IMR-90 (cell line): ENCODE results near the gene PRRC2B. TPM values are rescaled to one million over a fixed set of nuclear protein-coding genes. Genes with fewer than 3 reads are reported as not detected.

ENCODE experiments used
- ATAC-seq: fragments of 200-7000 bp; cut with Tn5 transposase; 2 replicates; pipeline ENCODE4 v1.9.1; 2020; ENCODE audit warnings: low read depth, mild to moderate bottlenecking, moderate library complexity
- BruUV-seq: library from RNA; stranded (reverse); fragments of 400-500 nt; replicated peaks from 2 replicates; lab custom pipeline; 2021; lab: Mats Ljungman, UMichigan
- CTCF ChIA-PET: fragments of 300-600 bp; formaldehyde crosslinking; extraction: SDS; loops from one replicate; lab custom pipeline; 2021; ENCODE audit warnings: antibody characterized with exemption; lab: Yijun Ruan, JAX
- POLR2A ChIA-PET: fragments of 300-600 bp; sonication (Branson Sonifier 250); formaldehyde crosslinking; loops from one replicate; lab custom pipeline; 2022; ENCODE audit warnings: antibody characterized with exemption; ENCODE audit not compliant: unreplicated experiment; lab: Charles Lee
- DNase-seq: peaks from one replicate; pipeline ENCODE4 v3.0.0; 2013
- H2AFZ ChIP-seq: replicated peaks from 2 replicates; pipeline ENCODE3; 2013; ENCODE audit warnings: low read length, mild to moderate bottlenecking; ENCODE audit not compliant: poor library complexity
- H2AK5ac ChIP-seq: 2 replicates; pipeline ENCODE4 v1.6.1; 2013; ENCODE audit warnings: low read depth, low read length, inconsistent platforms
- H2AK9ac ChIP-seq: replicated peaks from 2 replicates; pipeline ENCODE3; 2013; ENCODE audit warnings: mild to moderate bottlenecking, low read depth, low read length, moderate library complexity; ENCODE audit not compliant: poor library complexity
- H2BK120ac ChIP-seq: 2 replicates; pipeline ENCODE4 v1.6.1; 2013; ENCODE audit warnings: low read depth, low read length, inconsistent platforms
- H2BK15ac ChIP-seq: 3 replicates; pipeline ENCODE4 v1.6.1; 2013; ENCODE audit warnings: low read depth, low read length, inconsistent platforms
- H2BK20ac ChIP-seq: 2 replicates; pipeline ENCODE4 v1.6.1; 2013; ENCODE audit warnings: low read depth, mild to moderate bottlenecking, inconsistent platforms, low read length, moderate library complexity
- H2BK5ac ChIP-seq: 2 replicates; pipeline ENCODE4 v1.6.1; 2013; ENCODE audit warnings: mild to moderate bottlenecking, low read depth, low read length, inconsistent platforms; ENCODE audit not compliant: poor library complexity, severe bottlenecking
- H3K14ac ChIP-seq: replicated peaks from 2 replicates; pipeline ENCODE4 v1.6.1; 2013; ENCODE audit warnings: low read depth, low read length, inconsistent platforms
- H3K18ac ChIP-seq: 2 replicates; pipeline ENCODE4 v1.6.1; 2013; ENCODE audit warnings: low read depth, low read length, control low read depth
- H3K23ac ChIP-seq: 2 replicates; pipeline ENCODE4 v1.6.1; 2013; ENCODE audit warnings: low read depth, low read length, inconsistent platforms
- H3K27ac ChIP-seq: 2 replicates; pipeline ENCODE4 v1.5.1; 2013; ENCODE audit warnings: mild to moderate bottlenecking, control low read depth, low read length; ENCODE audit not compliant: insufficient read depth
- H3K27me3 ChIP-seq: 2 replicates; pipeline ENCODE4 v1.6.1; 2013; ENCODE audit warnings: low read length; ENCODE audit not compliant: control insufficient read depth, insufficient read depth
- H3K36me3 ChIP-seq: 2 replicates; pipeline ENCODE4 v1.6.1; 2013; ENCODE audit warnings: low read length, mixed read lengths; ENCODE audit not compliant: control insufficient read depth, insufficient read depth
- H3K4ac ChIP-seq: 2 replicates; pipeline ENCODE4 v1.6.1; 2013; ENCODE audit warnings: low read depth, low read length, inconsistent platforms
- H3K4me1 ChIP-seq: 2 replicates; pipeline ENCODE4 v1.6.1; 2013; ENCODE audit warnings: low read length, mixed read lengths; ENCODE audit not compliant: control insufficient read depth, insufficient read depth
- H3K4me2 ChIP-seq: 2 replicates; pipeline ENCODE4 v1.6.1; 2013; ENCODE audit warnings: low read depth, mild to moderate bottlenecking, control low read depth, low read length, moderate library complexity
- H3K4me3 ChIP-seq: 2 replicates; pipeline ENCODE4 v1.5.1; 2013; ENCODE audit warnings: low read depth, mild to moderate bottlenecking, control low read depth, low read length, moderate library complexity; ENCODE audit not compliant: insufficient read depth
- H3K56ac ChIP-seq: 2 replicates; pipeline ENCODE4 v1.6.1; 2013; ENCODE audit warnings: low read length, inconsistent platforms; ENCODE audit not compliant: insufficient read depth; ENCODE audit errors: extremely low read depth
- H3K79me1 ChIP-seq, 2 experiments: 2 replicates each; pipeline ENCODE4 v1.6.1; 2013; ENCODE audit warnings: low read length in 2 of 2, inconsistent platforms in 1 of 2, low read depth in 1 of 2
- H3K9ac ChIP-seq: 2 replicates; pipeline ENCODE4 v1.6.1; 2013; ENCODE audit warnings: low read depth, low read length, control low read depth
- H3K9me1 ChIP-seq: 2 replicates; pipeline ENCODE4 v1.6.1; 2013; ENCODE audit warnings: low read length, inconsistent platforms; ENCODE audit not compliant: insufficient read depth
- H3K9me3 ChIP-seq: 2 replicates; pipeline ENCODE4 v1.6.1; 2013; ENCODE audit warnings: low read length; ENCODE audit not compliant: control insufficient read depth, insufficient read depth
- H4K20me1 ChIP-seq: 2 replicates; pipeline ENCODE4 v1.6.1; 2013; ENCODE audit warnings: low read length, inconsistent platforms; ENCODE audit not compliant: insufficient read depth
- H4K5ac ChIP-seq: 2 replicates; pipeline ENCODE4 v1.6.1; 2013; ENCODE audit warnings: mild to moderate bottlenecking, low read depth, low read length, control low read depth
- H4K8ac ChIP-seq, 2 experiments: 2 replicates each; pipeline ENCODE4 v1.6.1; 2013; ENCODE audit warnings: low read depth in 2 of 2, low read length in 2 of 2, control low read depth in 1 of 2, inconsistent platforms in 1 of 2
- H4K91ac ChIP-seq: 2 replicates; pipeline ENCODE4 v1.6.1; 2013; ENCODE audit warnings: low read depth, low read length, inconsistent platforms; ENCODE audit not compliant: insufficient read depth
- BHLHE40 ChIP-seq: fragments of 150-350 bp; IDR thresholded peaks from 2 replicates; pipeline ENCODE4 v1.6.1; 2016; ENCODE audit warnings: mild to moderate bottlenecking, low read depth, low read length
- CEBPB ChIP-seq: IDR thresholded peaks from 2 replicates; pipeline ENCODE4 v1.6.1; 2012; ENCODE audit warnings: low read depth, low read length, improper control_type of control experiment
- NFE2L2 ChIP-seq: fragments of 150-350 bp; IDR thresholded peaks from 2 replicates; pipeline ENCODE4 v1.6.1; 2016; ENCODE audit warnings: low read depth, mild to moderate bottlenecking, low read length
- RCOR1 ChIP-seq: IDR thresholded peaks from 2 replicates; pipeline ENCODE4 v1.6.1; 2012; ENCODE audit warnings: mild to moderate bottlenecking, low read length, improper control_type of control experiment; ENCODE audit not compliant: insufficient replicate concordance
- WGBS, 2 experiments: methylation state at CpG; one replicate each; pipeline versions ENCODE4 v1.1.5 to v1.1.7; 2013; ENCODE audit warnings: missing lambda C conversion rate in 2 of 2; ENCODE audit not compliant: insufficient read length in 1 of 2; ENCODE audit errors: extremely low coverage in 2 of 2; 5-methylcytosine and 5-hydroxymethylcytosine counted together
- dilution Hi-C: fragments of 300-500 bp; cut with HindIII; formaldehyde crosslinking; loops from one replicate; pipeline ENCODE4 v1.14.3; 2018; ENCODE audit warnings: low sequenced_read_pairs; ENCODE audit not compliant: unreplicated experiment
- in situ Hi-C: fragments of 300-500 bp; cut with MboI; formaldehyde crosslinking; loops from 3 replicates; pipeline ENCODE4 v1.14.3; 2019; ENCODE audit warnings: low sequenced_read_pairs, inconsistent platforms, mixed read lengths
- intact Hi-C: fragments of 100-400 bp; cut with micrococcal nuclease; formaldehyde crosslinking; loops from 2 replicates; pipeline ENCODE4 v1.10.0; 2022
- polyA plus RNA-seq, 3 experiments: library from polyadenylated mRNA; depleted of rRNA; stranded (reverse); fragments of >200 nt; gene quantifications; 2 replicates each; pipeline ENCODE4 v1.2.3, GENCODE V29; 2012; ENCODE audit warnings: low replicate concordance in 1 of 3
- total RNA-seq: library from RNA; depleted of rRNA; stranded (reverse); fragments of >200 nt; gene quantifications from 2 replicates; pipeline ENCODE4 v1.2.3, GENCODE V29; 2012
- TF ChIP-seq, protein P1 (sequence below): fragments of 150-350 bp; IDR thresholded peaks from 2 replicates; pipeline ENCODE4 v1.6.1; 2016; ENCODE audit warnings: low read depth, mild to moderate bottlenecking, low read length, moderate library complexity, borderline replicate concordance

PRRC2B gene
- total and polyA plus RNA-seq, 2 of the 4 experiments (the other 2 are of a cell fraction) = 19.4 to 39.1 TPM

DNA sequence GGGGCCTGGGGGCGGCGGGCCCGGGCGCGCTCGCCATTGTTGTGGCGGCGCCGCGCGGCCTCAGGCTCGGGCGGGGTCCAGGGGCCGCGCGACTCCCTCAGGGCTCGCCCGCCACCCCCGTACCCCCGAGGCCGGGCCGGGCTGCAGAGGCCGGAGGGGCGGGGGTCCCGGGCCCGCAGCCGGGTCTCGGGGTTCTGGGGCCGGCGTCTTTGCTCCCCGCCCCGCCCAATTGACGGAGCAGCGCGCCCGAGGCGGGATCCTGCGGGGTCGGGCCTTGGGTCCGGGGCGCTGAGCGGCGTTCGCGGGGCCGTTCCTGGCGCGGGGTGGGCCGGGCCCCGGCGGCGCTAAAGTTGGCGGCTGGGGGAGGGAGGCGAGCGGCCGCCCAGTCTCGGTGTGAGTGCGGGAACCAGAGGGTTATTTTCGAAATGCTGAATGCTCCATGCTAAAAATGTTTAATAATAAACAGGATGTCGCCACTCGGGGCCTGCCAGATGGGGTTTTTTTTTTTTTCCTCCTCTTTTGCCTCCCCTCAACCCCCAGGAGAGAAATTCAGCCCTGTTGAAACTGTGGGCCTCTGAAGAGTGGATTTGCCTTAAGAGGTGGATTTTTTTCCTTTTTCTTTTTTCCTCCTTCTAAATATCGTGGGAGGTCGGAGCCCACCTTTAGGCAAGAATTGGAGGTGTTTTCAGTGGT lies 724 bp downstream of the PRRC2B start:
- TF ChIP-seq CEBPB = no peak
- TF ChIP-seq, protein P1, sequence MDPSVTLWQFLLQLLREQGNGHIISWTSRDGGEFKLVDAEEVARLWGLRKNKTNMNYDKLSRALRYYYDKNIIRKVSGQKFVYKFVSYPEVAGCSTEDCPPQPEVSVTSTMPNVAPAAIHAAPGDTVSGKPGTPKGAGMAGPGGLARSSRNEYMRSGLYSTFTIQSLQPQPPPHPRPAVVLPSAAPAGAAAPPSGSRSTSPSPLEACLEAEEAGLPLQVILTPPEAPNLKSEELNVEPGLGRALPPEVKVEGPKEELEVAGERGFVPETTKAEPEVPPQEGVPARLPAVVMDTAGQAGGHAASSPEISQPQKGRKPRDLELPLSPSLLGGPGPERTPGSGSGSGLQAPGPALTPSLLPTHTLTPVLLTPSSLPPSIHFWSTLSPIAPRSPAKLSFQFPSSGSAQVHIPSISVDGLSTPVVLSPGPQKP = no peak
- no peak for TF ChIP-seq RCOR1
- no peak for TF ChIP-seq BHLHE40
- TF ChIP-seq NFE2L2 = no peak
- no peak overlapping the region for H4K91ac ChIP-seq
- no peak overlapping the region; the same call in 1 of the 2 replicates for H4K5ac ChIP-seq
- in situ Hi-C loops (no loop called here), intact Hi-C loops (loop anchor here (2.0 to 5.0 kb wide), 2 partner anchors 38 to 83 kb away; no protein-coding TSS in a partner anchor), dilution Hi-C loops (no loop called here)
- 0 out of 2 replicates have a peak overlapping the region, but pooled peaks have one; percentile 11 for H2BK120ac ChIP-seq
- H2BK5ac ChIP-seq = peak overlapping the region; percentile 72
- H2BK20ac ChIP-seq = no peak overlapping the region
- 0 out of 2 replicates have a peak overlapping the region, but pooled peaks have one; percentile 22 for H2AK5ac ChIP-seq
- H3K4me3 ChIP-seq = peak overlapping the region; percentile 83
- H3K9me1 ChIP-seq = peaks cover 13% of the 10 kb centered on the region
- peaks cover 0 to 28% of the 10 kb centered on the region in 2 experiments; a peak in 2 of 4 replicates for H3K79me1 ChIP-seq
- H3K27ac ChIP-seq = peak overlapping the region; percentile 49
- peak overlapping the region; percentile 73; the same call in 1 of the 2 replicates for H3K18ac ChIP-seq
- H3K9ac ChIP-seq = peak overlapping the region; percentile 87
- H3K4ac ChIP-seq = peak overlapping the region; percentile 80
- H4K8ac ChIP-seq = peak overlapping the region in 1 of 2 experiments; percentile 5; a peak in 1 of 4 replicates
- no peaks in the 10 kb centered on the region for H3K9me3 ChIP-seq
- H3K56ac ChIP-seq = peak overlapping the region; percentile 33; the same call in 1 of the 2 replicates
- peaks cover 17% of the 10 kb centered on the region for H3K4me1 ChIP-seq
- ATAC-seq = peak; percentile 34
- no peak for DNase-seq
- peaks cover 4% of the 10 kb centered on the region for H3K36me3 ChIP-seq
- H3K23ac ChIP-seq = peak overlapping the region; percentile 89; the same call in 1 of the 2 replicates
- H3K4me2 ChIP-seq = peak overlapping the region; percentile 97
- H4K20me1 ChIP-seq = peaks cover 47% of the 10 kb centered on the region
- peak overlapping the region; percentile 75 for H2AFZ ChIP-seq
- H3K14ac ChIP-seq = peak overlapping the region; percentile 86
- ChIA-PET CTCF (no interaction called here), POLR2A (no interaction called here)
- WGBS, 2 experiments = 2% methylated on average over 13 of the region's 63 CpGs; no CpG with 5 or more reads in 1 of the 2 experiments
- no TSS peak for BruUV-seq
- H2BK15ac ChIP-seq = no peak overlapping the region
- peak overlapping the region; percentile 98 for H2AK9ac ChIP-seq
- H3K27me3 ChIP-seq = no peaks in the 10 kb centered on the region
